CD4-positive, alpha-beta T cell treated with Interleukin-21 for 1 hour (primary cell): ENCODE data around the gene VWC2L.

ENCODE experiments used
- DNase-seq: peaks from one replicate; pipeline ENCODE4 v3.0.0-alpha.2; 2020

VWC2L gene

DNA sequence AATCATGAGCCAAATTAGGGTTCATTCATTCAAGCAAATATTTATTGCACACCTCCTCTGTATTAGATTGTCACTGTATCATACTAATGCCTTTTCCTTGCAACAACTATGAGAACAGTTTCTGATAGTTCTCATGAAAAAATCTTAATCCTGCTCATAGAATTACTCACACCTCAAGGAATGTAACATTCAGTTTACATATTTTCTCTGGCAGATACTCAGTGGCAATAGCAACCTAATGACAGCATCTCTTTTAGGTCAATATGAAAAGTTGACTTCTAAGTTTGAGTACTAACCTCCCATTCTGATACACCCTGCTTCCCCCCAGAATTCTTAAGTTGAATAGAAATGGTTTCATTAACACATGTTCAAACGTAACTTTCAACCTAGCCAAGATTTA, 132.0 kb downstream of the VWC2L start:
- DNase-seq: no peak

DNA sequence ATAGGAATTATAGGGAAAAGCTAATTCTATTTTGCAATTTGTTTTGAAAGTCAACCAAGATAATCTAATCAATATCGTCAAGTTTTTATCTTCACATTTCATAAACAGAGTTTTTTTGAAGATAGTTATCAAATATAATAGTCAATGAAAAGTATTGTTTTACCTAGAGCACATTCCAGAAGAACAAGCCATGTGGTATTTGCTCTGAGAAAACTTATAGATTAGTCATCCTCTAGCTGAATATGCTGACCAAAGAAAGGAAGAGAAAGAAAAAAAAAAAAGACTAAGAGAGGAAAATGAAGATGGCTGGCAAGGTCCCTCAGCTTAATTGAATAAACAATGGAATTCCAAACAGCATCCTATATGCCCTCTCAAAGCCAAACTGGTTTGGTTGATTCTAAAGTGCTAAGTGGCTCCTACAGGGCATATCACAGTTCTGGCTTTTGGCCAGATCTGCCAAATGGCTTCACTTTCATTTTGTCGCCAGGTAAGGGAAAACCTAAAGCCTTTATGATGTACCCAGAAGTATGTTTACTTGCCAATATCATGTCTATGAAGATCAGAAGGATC, 132.6 kb downstream of the VWC2L start:
- no peak for DNase-seq

DNA sequence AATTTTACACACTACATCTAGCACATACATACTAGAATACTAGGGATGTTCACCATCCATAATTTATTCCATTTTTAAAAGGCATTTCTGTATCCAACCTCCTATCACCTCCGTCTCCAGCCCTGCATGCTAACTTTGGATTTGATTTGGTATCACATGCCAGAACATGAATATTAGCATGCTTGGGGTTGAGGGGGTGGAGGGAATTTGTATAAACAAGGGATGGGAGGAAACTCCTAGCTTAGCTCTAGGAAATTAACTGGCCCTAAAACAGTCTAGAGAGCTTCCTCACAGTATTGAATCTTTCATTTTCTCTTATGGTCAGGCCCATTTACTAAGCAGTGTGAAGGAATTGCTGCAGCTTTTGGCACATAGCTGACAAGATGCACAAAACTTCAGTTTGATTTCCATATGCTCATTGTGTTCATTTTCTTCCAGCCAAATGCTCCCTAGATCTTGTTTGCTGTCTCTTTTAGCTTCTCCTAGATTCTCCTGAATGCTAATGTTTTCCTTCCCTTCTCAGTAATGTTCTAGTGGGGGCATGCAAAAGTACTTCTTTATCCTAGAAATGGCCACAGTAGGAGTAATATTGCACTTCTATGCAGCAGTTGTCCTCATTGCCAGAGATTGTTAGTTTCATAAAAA, 135.2 kb downstream of the VWC2L start:
- no peak for DNase-seq

DNA sequence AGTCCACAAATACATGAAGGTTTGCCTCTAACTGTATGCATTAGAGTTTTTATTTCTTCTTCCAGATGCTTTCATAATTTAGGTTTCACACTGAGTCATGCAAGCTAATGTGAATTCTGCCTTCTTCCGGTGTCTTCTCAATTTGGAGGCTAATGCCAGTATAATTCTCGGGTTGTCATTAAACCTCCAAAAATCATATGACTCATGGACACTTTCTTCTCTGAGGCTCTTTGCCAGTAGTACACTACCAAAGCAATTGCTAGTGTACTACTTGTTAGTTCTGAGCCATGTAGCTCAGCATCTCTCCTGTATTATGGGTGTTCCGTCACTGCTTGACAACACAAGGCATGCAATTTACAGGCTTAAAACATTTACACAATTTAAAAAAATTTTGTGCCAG, 137.1 kb downstream of the VWC2L start:
- no peak for DNase-seq

DNA sequence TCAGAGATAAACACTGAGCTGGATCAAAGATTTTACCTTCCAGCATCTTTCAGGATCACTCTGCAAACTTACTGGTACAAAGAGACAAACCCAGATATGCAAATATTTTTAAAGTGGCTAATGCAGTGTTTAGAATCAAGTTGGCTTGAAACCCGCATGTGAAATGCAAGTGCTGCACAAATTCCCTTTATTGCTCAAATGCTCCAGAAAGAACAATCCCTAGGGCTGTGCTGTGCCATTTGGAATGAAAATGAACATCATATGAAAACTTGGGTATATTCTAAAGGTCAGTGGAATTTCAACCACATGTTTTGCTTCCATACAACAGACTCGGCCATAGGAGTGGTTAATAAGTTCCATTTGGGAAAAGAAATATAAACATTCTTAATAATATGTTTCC, 139.1 kb downstream of the VWC2L start:
- no peak for DNase-seq

DNA sequence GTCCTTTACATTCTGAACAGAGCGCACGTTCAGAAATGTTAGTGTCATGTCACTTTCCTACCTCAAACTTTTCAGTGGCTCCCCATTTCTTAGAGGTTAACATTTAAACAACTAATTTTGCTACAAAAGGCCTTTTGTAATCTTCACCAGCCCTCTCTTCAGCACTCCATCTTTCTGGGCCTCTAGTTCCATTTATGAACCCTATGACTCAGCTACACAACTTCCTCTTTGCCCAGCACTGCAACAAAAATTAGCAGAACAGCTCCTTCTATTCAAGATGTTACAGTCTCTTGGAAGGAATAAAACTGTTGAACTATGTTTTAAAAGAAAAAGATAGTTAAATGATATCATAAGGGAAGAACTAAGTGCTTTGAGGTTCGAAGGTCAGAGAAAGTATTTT, 139.9 kb downstream of the VWC2L start:
- DNase-seq: no peak

DNA sequence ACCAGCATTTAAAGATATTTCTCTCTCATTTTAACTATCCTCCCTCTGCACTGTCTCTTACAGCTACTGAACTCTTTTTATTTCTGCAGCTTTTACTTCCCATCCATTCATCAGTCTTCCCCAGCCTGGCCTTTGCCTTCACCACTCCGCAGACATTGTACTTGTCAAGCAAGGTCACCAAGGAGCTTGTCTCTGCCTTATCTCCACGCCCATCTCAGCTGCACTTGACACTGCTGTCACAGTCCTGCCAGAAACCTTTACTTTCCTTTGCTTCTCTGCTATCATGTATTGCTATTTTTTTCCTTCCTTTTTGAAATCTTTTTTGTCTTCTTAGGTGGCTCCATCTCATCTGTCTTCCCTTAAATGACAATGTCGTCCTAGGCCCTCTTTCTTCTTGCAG, 147.0 kb downstream of the VWC2L start:
- no peak for DNase-seq

DNA sequence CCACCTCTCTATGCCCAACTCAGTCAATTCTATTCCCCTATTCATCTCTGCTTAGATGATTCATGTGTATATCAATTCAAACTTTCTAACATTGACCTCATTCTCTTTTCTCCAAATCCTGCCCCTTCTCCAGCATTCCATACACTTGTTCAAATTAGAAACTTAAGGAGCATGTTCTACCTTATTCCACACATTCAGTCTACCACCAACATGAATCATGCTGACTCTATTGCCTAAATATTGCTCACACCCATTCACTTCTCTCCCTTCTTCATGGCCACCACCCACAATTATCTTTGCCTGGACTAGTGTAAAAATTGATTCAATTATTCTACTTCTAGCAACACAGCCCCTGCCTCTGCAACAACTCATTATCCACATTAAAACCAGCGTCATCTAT, 147.5 kb downstream of the VWC2L start:
- DNase-seq: no peak

DNA sequence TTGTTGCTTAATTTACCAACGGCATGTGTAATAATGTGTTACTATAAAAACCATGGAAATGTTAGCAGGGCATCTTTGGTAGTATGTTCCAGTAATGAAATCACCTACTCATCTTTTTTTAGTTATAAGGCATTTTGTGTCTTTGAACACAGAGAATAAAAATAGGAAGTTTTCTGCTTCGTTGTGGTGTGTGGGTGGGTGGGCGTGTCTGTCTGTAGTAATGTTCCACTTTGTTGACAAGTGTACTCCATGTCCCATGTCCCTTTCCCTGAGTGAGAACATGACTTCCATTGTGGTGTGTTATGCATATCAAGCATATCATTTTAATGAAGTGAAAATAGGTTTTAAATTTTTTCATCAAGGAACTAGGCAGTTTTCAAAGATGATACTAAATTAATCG, 149.3 kb downstream of the VWC2L start:
- DNase-seq: no peak

DNA sequence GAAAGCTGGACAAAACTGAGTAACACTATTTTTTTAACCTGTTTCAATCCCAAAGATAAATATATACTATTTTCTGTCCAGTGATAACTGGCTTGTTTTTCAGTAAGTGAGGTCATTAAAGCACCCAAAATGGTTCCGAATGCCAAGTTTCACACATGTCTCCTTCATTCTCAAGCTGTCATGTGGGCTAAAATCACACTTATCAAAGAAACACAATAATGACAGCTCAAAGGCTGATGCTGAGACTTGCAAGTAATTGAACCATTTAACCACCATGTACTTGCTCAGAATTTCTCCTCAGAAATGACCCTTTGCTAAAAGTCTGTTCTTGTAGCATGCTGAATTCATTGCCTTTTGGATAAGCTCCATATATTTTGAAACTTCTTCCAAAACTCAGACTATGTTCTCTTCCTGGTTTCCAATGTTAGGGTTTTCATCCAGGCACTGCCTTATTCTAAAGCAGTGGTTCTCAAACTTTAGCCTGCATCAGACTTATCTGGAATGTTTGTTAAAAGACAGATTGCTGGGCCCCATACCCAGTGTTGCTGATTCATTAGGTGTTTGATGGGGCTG, 149.8 kb downstream of the VWC2L start:
- no peak for DNase-seq

DNA sequence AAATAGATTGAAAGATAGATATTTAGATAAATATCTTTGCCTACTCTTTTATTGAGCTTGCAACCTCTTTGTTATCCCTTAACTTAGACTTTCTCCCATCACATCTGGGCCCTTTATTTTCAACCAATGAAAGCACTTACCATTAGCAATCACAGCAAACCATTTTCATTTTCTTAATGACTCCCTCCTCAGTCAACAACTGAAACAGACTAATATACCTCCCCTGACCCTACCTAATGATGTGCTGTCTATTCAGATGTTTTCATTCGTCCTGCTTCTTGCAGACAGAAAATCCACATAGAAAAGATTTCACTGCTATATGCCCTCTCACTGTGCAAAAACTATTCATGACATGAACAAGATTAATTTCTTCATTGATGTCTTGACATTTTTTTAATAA, 154.4 kb downstream of the VWC2L start:
- DNase-seq: no peak

DNA sequence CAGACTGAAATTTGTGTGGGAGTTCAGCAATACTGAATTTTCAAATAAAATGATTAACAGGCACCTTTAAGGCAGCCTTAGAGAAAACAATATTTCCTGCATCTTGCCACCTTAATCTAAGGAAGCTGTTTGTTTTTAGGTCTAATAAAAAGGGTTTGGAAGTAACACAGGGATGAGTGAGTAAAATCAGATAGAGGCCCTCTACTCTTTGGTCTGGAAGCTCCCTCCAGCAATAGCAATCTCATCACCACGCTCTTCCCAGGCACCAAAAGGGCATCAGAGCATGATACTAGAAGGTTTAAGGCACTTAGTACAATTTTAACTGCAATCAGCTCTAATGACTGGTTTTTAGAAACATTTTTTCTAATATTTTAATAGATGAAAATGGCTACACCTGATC, 155.6 kb downstream of the VWC2L start:
- no peak for DNase-seq

DNA sequence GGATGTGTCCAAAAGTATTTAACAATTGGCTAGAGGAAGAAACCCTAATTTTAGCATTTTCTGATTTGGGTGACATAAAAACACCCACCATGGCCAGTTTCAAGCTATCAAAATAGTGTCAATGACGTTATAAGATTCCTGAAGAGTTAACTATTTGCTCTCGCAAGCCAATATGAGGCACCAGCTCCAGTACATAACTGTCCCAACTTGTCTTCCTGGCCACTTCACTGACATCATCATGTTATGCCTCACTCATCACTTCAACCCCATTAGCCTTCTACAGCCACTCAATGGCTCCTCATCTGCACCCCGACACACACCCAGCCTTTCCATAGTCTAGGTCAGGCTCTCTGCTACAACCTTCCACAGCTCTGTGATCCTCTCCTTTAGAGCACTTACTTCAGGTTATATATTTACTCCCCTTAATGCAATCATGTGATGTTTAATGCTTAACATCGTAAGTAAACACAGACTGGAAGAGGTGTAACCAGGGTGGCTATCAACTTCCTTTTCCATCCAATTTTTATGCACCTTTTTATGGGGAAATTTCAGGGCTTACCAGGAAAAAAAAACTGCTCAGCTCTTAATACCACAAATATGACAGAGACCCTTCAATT, 158.7 kb downstream of the VWC2L start:
- DNase-seq: no peak

DNA sequence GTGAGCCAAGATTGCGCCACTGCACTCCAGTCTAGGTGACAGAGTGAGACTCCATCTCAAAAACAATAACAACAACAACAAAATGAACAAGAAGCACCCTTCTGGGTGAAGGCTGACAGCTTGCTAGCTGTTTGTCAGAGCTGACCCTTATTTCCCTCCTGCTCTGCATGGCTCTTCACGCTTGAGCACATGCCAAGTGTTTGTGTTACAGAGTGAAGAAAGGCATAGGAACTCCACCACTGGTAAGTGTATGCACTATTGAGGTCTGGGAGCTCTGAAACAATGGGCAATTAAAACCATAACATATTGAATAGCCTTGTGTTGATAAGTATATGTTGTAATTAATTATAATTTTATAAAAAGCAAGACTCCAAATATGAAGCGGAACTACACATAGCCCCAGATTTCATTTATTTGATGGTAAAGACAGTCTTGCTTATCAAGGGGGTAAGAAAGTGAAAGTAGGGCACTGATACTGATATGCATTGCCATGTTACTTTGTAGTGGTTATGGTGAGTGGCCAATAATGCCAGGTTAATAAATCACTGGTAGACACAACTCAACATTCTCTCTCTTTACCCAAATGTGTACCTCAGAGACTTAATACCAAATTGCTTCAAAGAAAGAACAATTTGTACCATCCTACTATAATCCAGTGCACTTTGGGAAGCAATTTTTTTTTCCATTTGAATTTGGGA, 163.4 kb downstream of the VWC2L start:
- DNase-seq: no peak

DNA sequence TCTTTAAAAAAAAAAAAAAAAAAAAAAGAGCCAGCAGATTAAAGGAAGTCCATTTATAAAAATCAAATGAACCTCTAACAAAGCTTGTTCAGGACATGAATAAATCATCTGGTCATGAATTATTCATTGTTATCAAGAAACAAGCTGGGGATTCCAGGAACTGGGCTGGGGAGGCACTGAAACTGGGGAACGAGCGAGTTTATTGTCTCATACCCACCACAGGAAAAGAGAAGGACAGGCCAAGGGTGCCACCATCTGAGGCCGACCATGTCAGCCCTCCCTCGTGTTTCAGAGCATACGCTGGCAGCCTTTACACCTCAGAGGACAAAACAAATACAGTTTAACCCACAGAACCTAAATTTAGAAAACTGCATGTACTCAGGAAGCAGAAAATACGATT, 164.2 kb downstream of the VWC2L start:
- DNase-seq: no peak

DNA sequence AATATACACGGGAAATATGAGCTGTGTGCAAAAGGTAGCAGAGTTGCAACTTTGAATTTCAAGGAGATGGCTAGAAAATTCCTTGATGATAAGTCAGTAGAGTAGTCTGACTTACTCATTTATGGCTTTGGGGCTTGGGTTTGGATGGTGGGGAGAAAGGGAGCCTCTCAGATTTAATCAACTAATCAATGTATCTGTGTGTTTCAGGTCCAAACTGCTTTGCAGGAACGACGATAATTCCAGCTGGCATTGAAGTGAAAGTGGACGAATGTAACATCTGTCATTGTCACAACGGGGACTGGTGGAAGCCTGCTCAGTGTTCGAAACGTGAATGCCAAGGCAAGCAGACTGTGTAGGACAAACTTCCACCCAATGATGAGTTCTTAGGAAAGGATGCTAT, 164.6 kb downstream of the VWC2L start:
- no peak for DNase-seq

DNA sequence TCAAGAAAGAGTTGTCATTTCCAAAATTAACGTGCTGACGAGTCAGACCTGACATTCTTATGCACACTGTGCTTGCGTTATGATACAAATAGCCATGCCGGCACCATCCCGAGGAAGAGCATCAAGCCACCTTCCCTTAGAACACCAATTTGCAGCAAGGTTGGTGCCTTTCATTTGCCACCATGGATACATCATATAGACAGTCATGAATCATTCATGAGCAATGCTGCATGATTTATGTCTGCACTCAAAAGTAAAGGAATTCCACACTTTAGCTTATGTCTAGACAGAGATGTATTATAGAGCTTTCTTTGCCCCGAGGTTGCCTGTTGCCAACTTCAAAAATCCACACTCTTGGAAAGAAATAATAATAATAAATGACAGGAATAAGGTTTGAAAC, 166.9 kb downstream of the VWC2L start:
- no peak for DNase-seq

DNA sequence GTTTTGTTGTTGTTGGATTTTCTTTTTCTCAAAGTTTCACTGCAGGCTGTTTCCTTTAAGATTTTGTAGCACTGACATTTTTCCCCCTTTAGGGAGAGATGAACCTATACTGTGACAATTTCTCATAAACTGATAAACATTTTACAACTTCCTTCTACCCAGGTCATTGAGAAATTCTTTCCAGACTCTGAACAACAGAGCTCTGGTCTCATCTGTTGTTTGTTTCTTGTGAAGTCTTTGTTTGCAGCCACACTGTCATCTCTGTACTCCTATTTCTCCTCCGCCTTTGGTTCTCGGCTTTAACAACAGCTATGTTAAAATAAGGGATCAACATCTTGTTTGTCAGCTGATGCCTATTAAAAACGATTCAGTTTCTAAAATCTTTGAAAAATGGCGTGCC, 167.6 kb downstream of the VWC2L start:
- DNase-seq: no peak

DNA sequence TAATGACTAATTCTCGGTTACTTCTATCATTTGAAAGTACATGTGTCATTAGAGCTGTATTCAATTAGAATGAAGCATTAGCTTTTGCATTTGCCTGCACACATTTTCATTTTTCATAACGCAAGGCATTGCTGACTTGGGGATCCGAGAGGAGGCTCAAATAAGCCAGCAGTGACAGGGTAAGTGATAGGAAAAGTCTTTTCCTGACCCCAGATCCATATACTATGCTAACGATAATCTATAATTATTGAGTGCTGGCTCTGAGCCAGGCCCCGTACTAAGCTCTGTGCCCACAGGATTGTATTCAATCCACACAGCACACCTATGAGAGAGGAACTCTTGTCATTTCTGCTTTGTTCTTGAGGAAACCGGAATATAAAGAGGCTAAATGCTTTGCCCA, 168.2 kb downstream of the VWC2L start:
- DNase-seq: no peak

DNA sequence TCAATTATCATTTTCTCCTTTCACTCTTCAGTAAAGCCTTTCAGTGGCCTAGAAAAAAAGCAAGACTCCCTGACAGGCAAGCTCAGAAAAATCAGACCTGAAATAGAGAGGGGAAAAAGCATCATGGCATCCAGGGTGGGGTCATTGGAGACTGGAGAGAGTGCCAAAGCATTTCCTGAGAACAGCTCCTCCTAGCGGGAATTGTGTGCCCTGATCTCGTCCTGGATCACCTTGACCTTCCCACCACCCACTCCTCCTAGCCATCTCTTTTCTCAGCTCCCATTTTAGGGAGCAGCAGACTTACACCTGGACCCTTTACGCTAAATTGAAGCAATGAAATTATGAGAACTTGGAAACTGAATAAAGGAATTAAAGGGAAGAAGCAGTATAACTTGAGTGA, 176.6 kb downstream of the VWC2L start:
- DNase-seq: no peak

DNA sequence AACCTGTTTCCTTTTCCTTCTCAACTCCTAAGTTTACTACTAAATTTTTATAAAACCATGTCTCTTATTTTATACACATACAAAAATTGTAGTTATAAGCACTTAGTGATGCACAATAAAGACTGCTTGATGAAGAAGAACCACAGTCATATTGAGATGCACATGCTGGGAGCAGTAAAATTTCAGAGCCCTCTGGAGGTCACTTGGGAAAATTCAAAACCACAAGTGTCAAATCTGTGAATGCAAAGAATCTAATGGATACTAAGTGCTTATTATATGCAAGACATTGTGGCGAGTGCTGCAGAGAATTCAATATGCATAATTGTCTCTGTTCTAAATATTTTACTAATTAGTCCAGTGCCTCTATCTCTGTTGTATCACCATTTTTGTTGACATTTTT, 180.5 kb downstream of the VWC2L start:
- DNase-seq: no peak

DNA sequence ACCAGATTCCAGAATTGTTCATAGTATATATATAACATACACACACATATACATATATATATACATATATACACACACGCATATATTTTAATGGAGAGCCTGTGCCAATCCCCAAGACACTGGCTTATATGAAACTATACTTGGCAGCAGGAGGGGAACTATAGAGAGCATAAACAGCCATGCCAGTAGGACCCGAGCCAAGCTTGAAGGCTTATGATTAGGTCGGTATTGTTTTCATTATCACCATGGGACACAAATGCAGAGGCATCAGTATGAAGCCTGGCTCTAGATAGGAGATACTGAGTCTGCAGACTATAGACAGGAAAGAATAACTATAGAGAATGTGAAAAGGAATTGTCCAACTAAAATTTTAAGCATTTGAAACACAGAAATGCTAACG, 181.2 kb downstream of the VWC2L start:
- DNase-seq: no peak

DNA sequence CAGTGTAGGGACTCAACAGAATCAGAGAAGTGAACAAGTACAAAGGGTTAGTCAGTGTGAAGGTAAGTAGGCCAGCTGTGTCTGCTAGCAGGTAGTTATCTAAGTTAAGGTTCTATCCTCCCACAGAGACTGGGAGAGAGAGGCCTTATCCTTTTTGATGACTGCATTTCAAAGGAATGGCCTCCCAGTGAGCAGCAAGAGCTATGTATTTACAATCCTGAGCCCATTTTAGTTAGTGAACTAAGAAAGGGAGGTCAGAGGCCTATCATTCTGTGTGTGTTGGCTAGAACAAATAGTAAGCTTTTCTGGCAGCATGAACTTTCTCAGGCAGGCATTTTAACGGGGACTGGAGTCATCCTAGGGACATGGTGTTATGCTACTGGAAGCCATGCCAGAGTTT, 182.9 kb downstream of the VWC2L start:
- DNase-seq: no peak
